Measurements from ENCODE around the gene SCUBE3.

SCUBE3 gene

DNA sequence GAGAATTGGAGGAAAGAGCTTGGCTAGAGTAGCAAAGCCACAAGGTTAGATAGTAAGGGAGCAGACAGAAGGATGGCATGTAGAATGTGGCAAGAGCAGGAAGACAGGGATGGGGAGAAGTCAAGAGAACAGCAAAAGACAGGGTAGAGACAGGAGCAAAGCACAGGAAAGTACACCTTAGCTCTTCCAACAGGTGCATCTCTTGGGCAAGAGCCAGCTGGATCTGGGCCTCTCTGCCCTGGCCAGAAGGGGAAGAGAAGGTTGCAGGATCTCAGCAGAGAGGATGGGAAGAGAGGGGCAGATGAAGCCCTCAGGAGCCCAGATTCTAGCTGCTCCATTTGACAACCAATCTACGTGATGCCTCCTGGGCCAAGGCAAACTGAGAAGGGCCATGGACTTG lies 16.7 kb downstream of the SCUBE3 start:
- Histone ChIP-seq H3K36me3 (ENCODE audit: insufficient read depth, low read depth, low read length) (no peaks in the 10 kb centered on the region), H3K9ac (ENCODE audit: low read depth, low read length) (no peak overlapping the region), H3K9me3 (ENCODE audit: insufficient read depth, low read depth, low read length) (peaks cover 5% of the 10 kb centered on the region; the same call in 1 of the 2 replicates), H3K4me3 (ENCODE audit: low read length) (no peak overlapping the region), H3K4me1 (ENCODE audit: insufficient read depth, low read length) (no peaks in the 10 kb centered on the region), H3K27me3 (ENCODE audit: insufficient read depth, low read length) (peaks cover 10% of the 10 kb centered on the region; the same call in 1 of the 2 replicates), H3K27ac (ENCODE audit: low read length) (no peak overlapping the region)

DNA sequence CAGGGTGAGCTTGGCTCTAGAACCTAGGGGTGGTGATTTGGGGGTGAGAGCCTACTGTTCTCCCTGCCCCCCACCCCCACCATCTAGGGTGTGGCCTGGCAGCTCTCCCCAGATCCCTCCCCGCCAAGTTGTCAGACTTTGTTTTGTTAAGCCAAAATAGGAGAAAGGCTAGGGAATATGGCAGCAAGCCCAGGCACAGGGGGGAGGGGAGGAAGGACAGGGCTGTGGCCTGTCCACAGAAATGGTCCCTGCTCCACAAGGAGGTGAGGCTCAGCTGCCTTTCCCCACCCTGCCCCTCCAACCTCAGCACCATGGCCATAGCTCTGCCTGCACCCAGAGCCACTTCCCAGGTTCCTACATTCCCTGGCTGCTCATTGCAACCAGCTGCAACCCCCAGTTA lies 17.2 kb downstream of the SCUBE3 start:
- Histone ChIP-seq H3K9me3 (ENCODE audit: insufficient read depth, low read depth, low read length) (peaks cover 5% of the 10 kb centered on the region; the same call in 1 of the 2 replicates), H3K4me3 (ENCODE audit: low read length) (no peak overlapping the region), H3K27ac (ENCODE audit: low read length) (no peak overlapping the region), H3K4me1 (ENCODE audit: insufficient read depth, low read length) (no peaks in the 10 kb centered on the region), H3K9ac (ENCODE audit: low read depth, low read length) (no peak overlapping the region), H3K36me3 (ENCODE audit: insufficient read depth, low read depth, low read length) (no peaks in the 10 kb centered on the region), H3K27me3 (ENCODE audit: insufficient read depth, low read length) (peaks cover 9% of the 10 kb centered on the region; the same call in 1 of the 2 replicates)

DNA sequence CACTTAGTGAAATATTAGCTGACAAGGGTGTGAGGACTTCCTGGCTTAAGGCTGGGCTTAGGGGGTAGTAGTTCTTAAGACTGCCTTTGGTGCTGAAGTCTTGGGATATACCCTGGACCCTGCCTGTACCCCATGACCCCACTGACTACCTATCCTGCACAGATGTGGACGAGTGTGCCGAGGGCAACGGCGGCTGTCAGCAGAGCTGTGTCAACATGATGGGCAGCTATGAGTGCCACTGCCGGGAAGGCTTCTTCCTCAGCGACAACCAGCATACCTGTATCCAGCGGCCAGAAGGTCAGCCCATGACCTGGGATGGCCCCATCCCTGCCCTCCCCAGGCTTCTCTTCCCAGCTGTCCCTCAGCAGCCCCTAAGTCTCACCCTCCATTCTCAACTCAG lies 17.8 kb downstream of the SCUBE3 start:
- peaks cover 5% of the 10 kb centered on the region; the same call in 1 of the 2 replicates for H3K9me3 ChIP-seq (ENCODE audit: insufficient read depth, low read depth, low read length)
- H3K27me3 ChIP-seq (ENCODE audit: insufficient read depth, low read length) = peaks cover 8% of the 10 kb centered on the region; the same call in 1 of the 2 replicates
- no peak overlapping the region for H3K9ac ChIP-seq (ENCODE audit: low read depth, low read length)
- H3K4me1 ChIP-seq (ENCODE audit: insufficient read depth, low read length) = no peaks in the 10 kb centered on the region
- H3K36me3 ChIP-seq (ENCODE audit: insufficient read depth, low read depth, low read length) = no peaks in the 10 kb centered on the region
- H3K27ac ChIP-seq (ENCODE audit: low read length) = no peak overlapping the region
- H3K4me3 ChIP-seq (ENCODE audit: low read length) = no peak overlapping the region

DNA sequence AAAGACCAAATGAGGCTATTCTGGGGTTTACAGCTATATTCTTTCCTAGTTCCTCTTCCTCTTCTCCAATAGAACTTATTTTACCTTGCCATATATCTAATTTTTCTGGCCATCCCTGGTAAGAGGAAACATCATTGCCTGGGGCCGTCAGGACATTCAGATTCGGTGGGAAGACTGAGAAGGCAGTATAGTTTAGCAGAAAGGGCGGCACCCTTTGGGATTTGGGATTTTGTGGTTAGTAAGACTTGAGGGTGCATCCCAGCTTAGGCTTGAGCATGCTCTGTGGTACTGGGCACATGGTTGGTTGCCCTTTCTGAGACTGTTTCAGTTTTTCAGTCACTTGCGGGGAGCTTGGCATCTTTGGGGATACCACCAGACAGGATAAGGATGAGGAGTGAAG lies 21.1 kb downstream of the SCUBE3 start:
- H3K27me3 ChIP-seq (ENCODE audit: insufficient read depth, low read length) = peaks cover 32% of the 10 kb centered on the region
- no peak overlapping the region for H3K4me3 ChIP-seq (ENCODE audit: low read length)
- H3K27ac ChIP-seq (ENCODE audit: low read length) = no peak overlapping the region
- H3K9me3 ChIP-seq (ENCODE audit: insufficient read depth, low read depth, low read length) = peaks cover 5% of the 10 kb centered on the region; the same call in 1 of the 2 replicates
- H3K9ac ChIP-seq (ENCODE audit: low read depth, low read length) = no peak overlapping the region
- peaks cover under 1% of the 10 kb centered on the region; the same call in 1 of the 2 replicates for H3K36me3 ChIP-seq (ENCODE audit: insufficient read depth, low read depth, low read length)
- peaks cover 16% of the 10 kb centered on the region for H3K4me1 ChIP-seq (ENCODE audit: insufficient read depth, low read length)

DNA sequence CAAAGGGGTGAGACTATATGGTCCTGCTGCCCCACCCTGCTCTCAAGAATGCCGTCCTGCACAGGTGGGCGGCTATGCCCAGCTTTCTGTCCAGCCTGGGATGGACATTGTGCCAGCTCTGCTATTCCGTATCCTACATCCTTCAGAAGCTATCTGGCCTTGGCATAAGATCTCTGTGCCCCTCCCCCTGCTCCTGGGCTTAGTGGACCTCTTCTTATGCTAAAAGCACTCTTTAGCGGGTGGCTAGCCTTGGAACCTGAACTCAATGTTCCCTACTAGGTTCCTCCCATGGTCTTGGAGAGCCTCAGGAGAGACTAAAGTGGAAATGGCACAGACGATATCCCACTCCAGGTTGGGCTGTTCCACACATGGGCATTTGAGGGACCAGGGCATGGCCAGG lies 22.5 kb downstream of the SCUBE3 start:
- peaks cover 40% of the 10 kb centered on the region for H3K27me3 ChIP-seq (ENCODE audit: insufficient read depth, low read length)
- peaks cover 4% of the 10 kb centered on the region; the same call in 1 of the 2 replicates for H3K36me3 ChIP-seq (ENCODE audit: insufficient read depth, low read depth, low read length)
- H3K9me3 ChIP-seq (ENCODE audit: insufficient read depth, low read depth, low read length) = peaks cover 5% of the 10 kb centered on the region; the same call in 1 of the 2 replicates
- H3K27ac ChIP-seq (ENCODE audit: low read length) = no peak overlapping the region
- no peak overlapping the region for H3K4me3 ChIP-seq (ENCODE audit: low read length)
- H3K4me1 ChIP-seq (ENCODE audit: insufficient read depth, low read length) = peaks cover 16% of the 10 kb centered on the region
- no peak overlapping the region for H3K9ac ChIP-seq (ENCODE audit: low read depth, low read length)

DNA sequence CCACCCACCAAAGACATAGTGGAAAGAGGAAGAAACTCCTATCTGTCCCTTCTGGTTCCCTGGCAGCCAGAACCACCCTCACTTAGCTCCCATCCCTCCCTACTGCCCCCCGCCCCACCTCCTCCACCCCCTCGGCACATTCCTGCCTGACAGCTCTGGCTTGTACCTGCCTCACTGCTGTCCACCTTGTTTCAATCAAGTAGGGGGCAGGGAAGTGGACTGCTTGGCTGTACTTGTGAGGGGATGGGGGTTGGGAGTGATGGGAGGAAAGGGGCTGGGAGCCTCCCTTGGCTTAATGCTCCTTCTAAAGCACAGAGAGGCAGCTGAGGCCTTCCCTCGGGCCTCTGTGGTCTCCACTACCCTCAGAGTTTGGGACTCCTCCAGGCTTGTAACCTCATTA lies 23.7 kb downstream of the SCUBE3 start:
- Histone ChIP-seq H3K4me3 (ENCODE audit: low read length) (no peak overlapping the region), H3K9me3 (ENCODE audit: insufficient read depth, low read depth, low read length) (peaks cover 5% of the 10 kb centered on the region; the same call in 1 of the 2 replicates), H3K36me3 (ENCODE audit: insufficient read depth, low read depth, low read length) (peaks cover 4% of the 10 kb centered on the region; the same call in 1 of the 2 replicates), H3K27me3 (ENCODE audit: insufficient read depth, low read length) (peaks cover 40% of the 10 kb centered on the region), H3K27ac (ENCODE audit: low read length) (no peak overlapping the region), H3K9ac (ENCODE audit: low read depth, low read length) (no peak overlapping the region), H3K4me1 (ENCODE audit: insufficient read depth, low read length) (peaks cover 23% of the 10 kb centered on the region)

DNA sequence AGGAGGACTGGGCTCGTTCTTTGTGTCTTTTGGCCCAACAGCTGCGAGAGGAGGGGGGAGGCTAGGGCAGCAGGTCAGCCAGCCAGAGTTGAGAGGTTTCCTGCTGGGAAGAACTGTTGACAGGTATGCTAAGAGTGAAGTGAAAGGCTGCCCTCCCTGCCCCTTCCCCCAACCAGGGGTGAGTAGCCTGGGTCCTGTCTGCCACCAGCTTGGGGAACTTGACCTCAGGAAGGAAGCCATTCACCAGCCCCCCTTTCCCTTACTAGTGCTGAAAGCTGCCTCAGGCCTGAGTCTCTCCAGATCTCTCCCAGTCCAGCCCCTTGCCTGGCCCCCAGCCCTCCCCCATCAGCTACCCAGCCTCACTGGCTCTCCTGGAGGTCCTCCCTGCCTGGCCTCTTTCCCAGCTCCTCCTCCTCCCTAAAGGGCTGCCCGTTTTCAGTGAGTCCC lies 25.1 kb downstream of the SCUBE3 start:
- H3K4me3 ChIP-seq (ENCODE audit: low read length) = no peak overlapping the region
- H3K27me3 ChIP-seq (ENCODE audit: insufficient read depth, low read length) = peaks cover 40% of the 10 kb centered on the region
- no peak overlapping the region for H3K9ac ChIP-seq (ENCODE audit: low read depth, low read length)
- H3K4me1 ChIP-seq (ENCODE audit: insufficient read depth, low read length) = peaks cover 23% of the 10 kb centered on the region
- peaks cover 4% of the 10 kb centered on the region; the same call in 1 of the 2 replicates for H3K36me3 ChIP-seq (ENCODE audit: insufficient read depth, low read depth, low read length)
- H3K27ac ChIP-seq (ENCODE audit: low read length) = no peak overlapping the region
- H3K9me3 ChIP-seq (ENCODE audit: insufficient read depth, low read depth, low read length) = peaks cover 5% of the 10 kb centered on the region; the same call in 1 of the 2 replicates

DNA sequence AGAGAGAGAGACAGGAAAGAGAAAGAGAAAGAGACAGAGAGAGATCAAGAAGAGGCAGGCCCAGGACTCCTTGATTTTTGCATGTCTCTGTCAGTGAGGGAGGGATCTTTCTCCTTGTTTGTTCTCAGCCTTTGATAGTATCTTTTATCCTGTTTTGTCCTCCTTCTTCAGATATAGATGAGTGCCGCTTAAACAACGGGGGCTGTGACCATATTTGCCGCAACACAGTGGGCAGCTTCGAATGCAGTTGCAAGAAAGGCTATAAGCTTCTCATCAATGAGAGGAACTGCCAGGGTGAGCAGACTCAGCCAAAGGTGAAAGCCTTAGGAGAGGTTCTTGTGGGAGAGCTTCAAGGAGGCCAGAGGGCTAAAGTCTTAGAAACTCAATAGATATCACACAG lies 25.8 kb downstream of the SCUBE3 start:
- Histone ChIP-seq H3K36me3 (ENCODE audit: insufficient read depth, low read depth, low read length) (peaks cover 8% of the 10 kb centered on the region; the same call in 1 of the 2 replicates), H3K27ac (ENCODE audit: low read length) (no peak overlapping the region), H3K9me3 (ENCODE audit: insufficient read depth, low read depth, low read length) (peaks cover 4% of the 10 kb centered on the region; the same call in 1 of the 2 replicates), H3K4me3 (ENCODE audit: low read length) (no peak overlapping the region), H3K4me1 (ENCODE audit: insufficient read depth, low read length) (peaks cover 23% of the 10 kb centered on the region), H3K9ac (ENCODE audit: low read depth, low read length) (no peak overlapping the region), H3K27me3 (ENCODE audit: insufficient read depth, low read length) (peaks cover 40% of the 10 kb centered on the region)

DNA sequence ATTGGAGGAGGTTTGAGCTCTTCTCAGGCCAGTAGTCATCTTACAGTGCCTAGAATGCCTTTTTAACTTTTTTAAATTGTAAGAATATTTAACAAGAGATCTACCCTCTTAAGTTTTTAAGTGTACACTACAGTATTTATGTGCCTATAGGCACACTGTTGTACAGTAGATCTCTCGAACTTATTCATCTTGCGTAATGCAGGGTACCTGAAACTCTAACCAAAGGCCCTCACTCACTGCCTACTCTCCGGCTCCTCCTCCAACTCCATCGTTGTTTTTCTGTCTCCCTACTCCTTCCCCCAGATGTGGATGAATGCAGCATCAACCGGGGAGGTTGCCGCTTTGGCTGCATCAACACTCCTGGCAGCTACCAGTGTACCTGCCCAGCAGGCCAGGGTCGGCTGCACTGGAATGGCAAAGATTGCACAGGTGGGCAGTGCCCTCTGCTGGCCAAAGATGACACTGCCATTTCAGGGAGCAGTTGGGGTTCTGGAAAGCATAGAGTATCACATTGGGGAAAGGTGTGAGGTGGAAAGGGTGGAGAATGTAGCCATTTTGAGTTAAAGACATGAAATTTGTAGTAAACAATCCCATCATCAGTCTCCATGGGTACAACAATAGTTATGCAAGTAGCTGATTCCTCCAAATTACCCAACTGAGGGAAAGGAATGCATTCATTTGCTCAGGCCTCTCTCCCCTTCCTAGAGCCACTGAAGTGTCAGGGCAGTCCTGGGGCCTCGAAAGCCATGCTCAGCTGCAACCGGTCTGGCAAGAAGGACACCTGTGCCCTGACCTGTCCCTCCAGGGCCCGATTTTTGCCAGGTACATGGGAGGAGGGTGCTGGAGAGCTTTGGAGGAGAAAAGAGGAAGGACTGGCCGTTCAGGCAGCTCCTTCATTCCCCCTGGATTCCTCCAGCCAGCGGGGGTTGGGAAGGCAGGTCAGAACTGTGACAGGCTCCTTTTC lies 27.4 kb downstream of the SCUBE3 start:
- peaks cover 40% of the 10 kb centered on the region for H3K27me3 ChIP-seq (ENCODE audit: insufficient read depth, low read length)
- peaks cover 23% of the 10 kb centered on the region for H3K4me1 ChIP-seq (ENCODE audit: insufficient read depth, low read length)
- no peak overlapping the region for H3K4me3 ChIP-seq (ENCODE audit: low read length)
- no peak overlapping the region for H3K9ac ChIP-seq (ENCODE audit: low read depth, low read length)
- no peaks in the 10 kb centered on the region for H3K9me3 ChIP-seq (ENCODE audit: insufficient read depth, low read depth, low read length)
- peaks cover 16% of the 10 kb centered on the region for H3K36me3 ChIP-seq (ENCODE audit: insufficient read depth, low read depth, low read length)
- H3K27ac ChIP-seq (ENCODE audit: low read length) = no peak overlapping the region

DNA sequence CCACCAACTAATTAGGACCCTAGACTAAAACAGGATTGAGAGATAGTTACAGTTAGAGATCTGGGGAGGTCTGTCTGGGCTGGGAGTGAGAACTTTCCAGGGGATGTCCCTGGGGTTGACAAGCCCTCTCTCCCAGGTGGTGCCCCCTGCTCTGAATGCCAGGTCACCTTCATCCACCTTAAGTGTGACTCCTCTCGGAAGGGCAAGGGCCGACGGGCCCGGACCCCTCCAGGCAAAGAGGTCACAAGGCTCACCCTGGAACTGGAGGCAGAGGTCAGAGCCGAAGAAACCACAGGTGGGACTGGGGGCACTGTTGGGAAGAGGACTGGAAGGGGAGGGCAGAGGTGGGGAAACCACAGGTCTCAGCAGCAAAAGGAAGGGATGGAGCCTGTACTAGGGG lies 28.7 kb downstream of the SCUBE3 start:
- Histone ChIP-seq H3K9ac (ENCODE audit: low read depth, low read length) (no peak overlapping the region), H3K4me3 (ENCODE audit: low read length) (no peak overlapping the region), H3K9me3 (ENCODE audit: insufficient read depth, low read depth, low read length) (no peaks in the 10 kb centered on the region), H3K27me3 (ENCODE audit: insufficient read depth, low read length) (peaks cover 31% of the 10 kb centered on the region), H3K4me1 (ENCODE audit: insufficient read depth, low read length) (peaks cover 23% of the 10 kb centered on the region), H3K27ac (ENCODE audit: low read length) (no peak overlapping the region), H3K36me3 (ENCODE audit: insufficient read depth, low read depth, low read length) (peaks cover 19% of the 10 kb centered on the region)

DNA sequence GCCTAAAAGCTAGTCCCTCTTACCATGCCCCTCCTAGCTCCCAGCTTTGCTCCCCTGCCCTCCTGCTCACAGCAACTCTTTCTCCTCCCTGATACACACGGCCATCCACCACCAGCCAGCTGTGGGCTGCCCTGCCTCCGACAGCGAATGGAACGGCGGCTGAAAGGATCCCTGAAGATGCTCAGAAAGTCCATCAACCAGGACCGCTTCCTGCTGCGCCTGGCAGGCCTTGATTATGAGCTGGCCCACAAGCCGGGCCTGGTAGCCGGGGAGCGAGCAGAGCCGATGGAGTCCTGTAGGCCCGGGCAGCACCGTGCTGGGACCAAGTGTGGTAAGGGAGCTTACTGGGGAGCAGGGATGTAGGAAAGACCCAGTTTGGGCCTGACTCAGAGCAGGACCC lies 29.1 kb downstream of the SCUBE3 start:
- Histone ChIP-seq H3K36me3 (ENCODE audit: insufficient read depth, low read depth, low read length) (peaks cover 19% of the 10 kb centered on the region), H3K4me3 (ENCODE audit: low read length) (no peak overlapping the region)

More for the DNA sequence above, 29.1 kb downstream of the SCUBE3 start:
- Histone ChIP-seq H3K27ac (ENCODE audit: low read length) (no peak overlapping the region), H3K27me3 (ENCODE audit: insufficient read depth, low read length) (peaks cover 27% of the 10 kb centered on the region), H3K9me3 (ENCODE audit: insufficient read depth, low read depth, low read length) (no peaks in the 10 kb centered on the region), H3K4me1 (ENCODE audit: insufficient read depth, low read length) (peaks cover 18% of the 10 kb centered on the region), H3K9ac (ENCODE audit: low read depth, low read length) (no peak overlapping the region)
